ENCODE results near the gene GDAP2.

DNA sequence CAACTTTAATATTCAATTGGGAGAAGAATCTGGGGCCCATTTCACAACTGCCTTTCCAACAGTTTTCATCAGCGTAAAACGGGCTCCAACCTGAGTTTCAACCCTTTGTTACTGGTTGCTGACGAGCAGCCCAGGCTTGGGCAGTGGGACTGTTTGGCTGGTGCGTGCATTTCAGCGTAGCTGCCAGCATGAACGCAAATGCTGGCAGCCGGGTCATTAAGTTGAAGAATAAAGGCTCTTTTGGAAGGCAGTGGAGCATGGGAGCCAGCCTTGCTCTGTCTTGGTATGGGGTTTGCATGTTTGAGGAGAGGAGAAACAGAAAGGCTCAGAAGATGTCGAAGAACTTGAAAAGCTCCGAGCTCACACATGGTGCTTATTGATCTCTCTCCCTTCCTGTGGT, 40.8 kb upstream of the GDAP2 start:
- TF ChIP-seq, protein P1, sequence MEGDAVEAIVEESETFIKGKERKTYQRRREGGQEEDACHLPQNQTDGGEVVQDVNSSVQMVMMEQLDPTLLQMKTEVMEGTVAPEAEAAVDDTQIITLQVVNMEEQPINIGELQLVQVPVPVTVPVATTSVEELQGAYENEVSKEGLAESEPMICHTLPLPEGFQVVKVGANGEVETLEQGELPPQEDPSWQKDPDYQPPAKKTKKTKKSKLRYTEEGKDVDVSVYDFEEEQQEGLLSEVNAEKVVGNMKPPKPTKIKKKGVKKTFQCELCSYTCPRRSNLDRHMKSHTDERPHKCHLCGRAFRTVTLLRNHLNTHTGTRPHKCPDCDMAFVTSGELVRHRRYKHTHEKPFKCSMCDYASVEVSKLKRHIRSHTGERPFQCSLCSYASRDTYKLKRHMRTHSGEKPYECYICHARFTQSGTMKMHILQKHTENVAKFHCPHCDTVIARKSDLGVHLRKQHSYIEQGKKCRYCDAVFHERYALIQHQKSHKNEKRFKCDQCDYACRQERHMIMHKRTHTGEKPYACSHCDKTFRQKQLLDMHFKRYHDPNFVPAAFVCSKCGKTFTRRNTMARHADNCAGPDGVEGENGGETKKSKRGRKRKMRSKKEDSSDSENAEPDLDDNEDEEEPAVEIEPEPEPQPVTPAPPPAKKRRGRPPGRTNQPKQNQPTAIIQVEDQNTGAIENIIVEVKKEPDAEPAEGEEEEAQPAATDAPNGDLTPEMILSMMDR (IDR thresholded peaks at IDR 0.05), result no peak
- TF ChIP-seq, protein P2, sequence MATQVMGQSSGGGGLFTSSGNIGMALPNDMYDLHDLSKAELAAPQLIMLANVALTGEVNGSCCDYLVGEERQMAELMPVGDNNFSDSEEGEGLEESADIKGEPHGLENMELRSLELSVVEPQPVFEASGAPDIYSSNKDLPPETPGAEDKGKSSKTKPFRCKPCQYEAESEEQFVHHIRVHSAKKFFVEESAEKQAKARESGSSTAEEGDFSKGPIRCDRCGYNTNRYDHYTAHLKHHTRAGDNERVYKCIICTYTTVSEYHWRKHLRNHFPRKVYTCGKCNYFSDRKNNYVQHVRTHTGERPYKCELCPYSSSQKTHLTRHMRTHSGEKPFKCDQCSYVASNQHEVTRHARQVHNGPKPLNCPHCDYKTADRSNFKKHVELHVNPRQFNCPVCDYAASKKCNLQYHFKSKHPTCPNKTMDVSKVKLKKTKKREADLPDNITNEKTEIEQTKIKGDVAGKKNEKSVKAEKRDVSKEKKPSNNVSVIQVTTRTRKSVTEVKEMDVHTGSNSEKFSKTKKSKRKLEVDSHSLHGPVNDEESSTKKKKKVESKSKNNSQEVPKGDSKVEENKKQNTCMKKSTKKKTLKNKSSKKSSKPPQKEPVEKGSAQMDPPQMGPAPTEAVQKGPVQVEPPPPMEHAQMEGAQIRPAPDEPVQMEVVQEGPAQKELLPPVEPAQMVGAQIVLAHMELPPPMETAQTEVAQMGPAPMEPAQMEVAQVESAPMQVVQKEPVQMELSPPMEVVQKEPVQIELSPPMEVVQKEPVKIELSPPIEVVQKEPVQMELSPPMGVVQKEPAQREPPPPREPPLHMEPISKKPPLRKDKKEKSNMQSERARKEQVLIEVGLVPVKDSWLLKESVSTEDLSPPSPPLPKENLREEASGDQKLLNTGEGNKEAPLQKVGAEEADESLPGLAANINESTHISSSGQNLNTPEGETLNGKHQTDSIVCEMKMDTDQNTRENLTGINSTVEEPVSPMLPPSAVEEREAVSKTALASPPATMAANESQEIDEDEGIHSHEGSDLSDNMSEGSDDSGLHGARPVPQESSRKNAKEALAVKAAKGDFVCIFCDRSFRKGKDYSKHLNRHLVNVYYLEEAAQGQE (IDR thresholded peaks at IDR 0.05; ENCODE audit: insufficient read depth in 1 of 2, low read depth in 2 of 2, low read length in 1 of 2), result no peak
